HepG2 (cell line): ENCODE data around the gene AUP1. TPM values are rescaled to one million over a fixed set of nuclear protein-coding genes. Genes with fewer than 3 reads are reported as not detected.

Source experiments
- ATAC-seq: fragments of 200-7000 bp; cut with Tn5 transposase; 3 replicates; pipeline ENCODE4 v1.9.1; 2020; ENCODE audit warnings: mild to moderate bottlenecking, moderate library complexity
- BruUV-seq: library from RNA; stranded (reverse); fragments of 400-500 nt; replicated peaks from 2 replicates; lab custom pipeline; 2021; lab: Mats Ljungman, UMichigan
- CTCF ChIA-PET: fragments of 300-600 bp; formaldehyde crosslinking; extraction: SDS; loops from one replicate; lab custom pipeline; 2021; ENCODE audit warnings: low total read pairs, inconsistent platforms, low intra/inter-chr PET ratio; lab: Yijun Ruan, JAX
- POLR2A ChIA-PET: fragments of 350-600 bp; sonication (Branson Sonifier 250); formaldehyde crosslinking; loops from one replicate; lab custom pipeline; 2020; ENCODE audit warnings: antibody characterized with exemption, inconsistent platforms; lab: Yijun Ruan, JAX
- DNase-seq: peaks from one replicate; pipeline ENCODE4 v3.0.0-alpha.2; 2015; ENCODE audit warnings: low spot score
- FAIRE-seq: peaks from 3 replicates; lab custom pipeline; 2011; peaks lifted over from hg19 to GRCh38; lab: Jason Lieb, UNC
- H2AFZ ChIP-seq: one replicate; pipeline ENCODE4 v1.6.1; 2011; ENCODE audit warnings: low read length, inconsistent platforms
- H3K27ac ChIP-seq: fragments of 300-600 bp; 3 replicates; pipeline ENCODE4 v1.8.0; 2011; ENCODE audit warnings: mixed run types, mild to moderate bottlenecking, mixed read lengths, low read length, inconsistent platforms; ENCODE audit not compliant: insufficient read depth; ENCODE audit errors: extremely low read length
- H3K27me3 ChIP-seq, 2 experiments: fragments of 200-600 bp in 1 of 2; 2 replicates in 1 of 2; 3 replicates in 1 of 2; pipeline versions ENCODE4 v1.6.0 to v1.8.0; 2011; ENCODE audit warnings: low read length in 2 of 2, mild to moderate bottlenecking in 2 of 2, moderate library complexity in 2 of 2, inconsistent platforms in 1 of 2; ENCODE audit not compliant: insufficient read depth in 2 of 2, control insufficient read depth in 1 of 2
- H3K36me3 ChIP-seq, 2 experiments: fragments of 200-600 bp in 1 of 2; replicated peaks in 1 of 2; 2 replicates in 1 of 2; 3 replicates in 1 of 2; pipeline versions ENCODE4 v1.5.1 to v1.8.0; 2011; ENCODE audit warnings: low read length in 2 of 2, inconsistent platforms in 1 of 2; ENCODE audit not compliant: insufficient read depth in 2 of 2, control insufficient read depth in 1 of 2
- H3K4me1 ChIP-seq: 2 replicates; pipeline ENCODE4 v1.5.1; 2012; ENCODE audit warnings: low read length, inconsistent platforms; ENCODE audit not compliant: insufficient read depth
- H3K4me2 ChIP-seq: 2 replicates; pipeline ENCODE4 v1.6.0; 2011; ENCODE audit warnings: low read depth, low read length, inconsistent platforms
- H3K4me3 ChIP-seq, 3 experiments: fragments of 200-600 bp in 1 of 3; sonication (generic), shearing (Covaris generic) in 1 of 3; replicated peaks in 1 of 3; 2 replicates each; pipeline ENCODE4 v1.5.1; 2011 to 2016; ENCODE audit warnings: low read length in 3 of 3, inconsistent platforms in 2 of 3, low read depth in 2 of 3, mild to moderate bottlenecking in 2 of 3, control low read depth in 1 of 3, mixed read lengths in 1 of 3; ENCODE audit not compliant: insufficient read depth in 1 of 3
- H3K79me2 ChIP-seq: one replicate; pipeline ENCODE4 v1.6.1; 2011; ENCODE audit warnings: low read length, inconsistent platforms; ENCODE audit not compliant: insufficient read depth
- H3K9ac ChIP-seq: 2 replicates; pipeline ENCODE4 v1.6.0; 2011; ENCODE audit warnings: mild to moderate bottlenecking, low read depth, low read length, inconsistent platforms; ENCODE audit not compliant: insufficient read depth
- H3K9me3 ChIP-seq: 2 replicates; pipeline ENCODE4 v1.5.1; 2012; ENCODE audit warnings: mild to moderate bottlenecking, low read length
- H4K20me1 ChIP-seq: 2 replicates; pipeline ENCODE4 v1.6.0; 2011; ENCODE audit warnings: inconsistent platforms, mild to moderate bottlenecking, low read length, moderate library complexity; ENCODE audit not compliant: insufficient read depth
- KDM5B ChIP-seq: sonication (generic); formaldehyde crosslinking; IDR thresholded peaks from 2 replicates; pipeline ENCODE4 v1.4.0; 2020; ENCODE audit warnings: missing genetic modification reagents, mild to moderate bottlenecking, borderline replicate concordance
- KLF12 ChIP-seq: sonication (generic); formaldehyde crosslinking; IDR thresholded peaks from 2 replicates; pipeline ENCODE4 v1.4.0; 2020; ENCODE audit warnings: missing genetic modification reagents, borderline replicate concordance
- MBNL3 ChIP-seq: fragments of 250-450 bp; sonication (Bioruptor Pico); conservative IDR thresholded peaks from 2 replicates; pipeline ENCODE4 v1.8.0; 2022; ENCODE audit warnings: mild to moderate bottlenecking, inconsistent platforms
- SIX4 ChIP-seq: sonication (generic); formaldehyde crosslinking; IDR thresholded peaks from 2 replicates; pipeline ENCODE4 v1.4.0; 2020; ENCODE audit warnings: missing genetic modification reagents
- SMAD9 ChIP-seq: sonication (generic); formaldehyde crosslinking; IDR thresholded peaks from 2 replicates; pipeline ENCODE4 v1.5.1; 2020; ENCODE audit warnings: mild to moderate bottlenecking, missing genetic modification reagents
- TBX2 ChIP-seq: sonication (generic); formaldehyde crosslinking; IDR thresholded peaks from 2 replicates; pipeline ENCODE4 v1.5.0; 2020; ENCODE audit warnings: missing genetic modification reagents, mild to moderate bottlenecking, borderline replicate concordance
- ZNF180 ChIP-seq: sonication (generic); formaldehyde crosslinking; IDR thresholded peaks from 2 replicates; pipeline ENCODE4 v1.4.0; 2020; ENCODE audit warnings: low read depth, missing genetic modification reagents, borderline replicate concordance
- ZNF678 ChIP-seq: sonication (generic); formaldehyde crosslinking; IDR thresholded peaks from 2 replicates; pipeline ENCODE4 v1.4.0; 2020; ENCODE audit warnings: mild to moderate bottlenecking, missing genetic modification reagents
- WGBS: methylation state at CpG from one replicate; pipeline ENCODE4 v1.1.6; 2017; ENCODE audit warnings: low lambda C conversion rate; 5-methylcytosine and 5-hydroxymethylcytosine counted together
- in situ Hi-C: cut with HindIII; loops from 2 replicates; pipeline ENCODE4 v1.10.0; 2017; ENCODE audit warnings: low pct_unique_long_range_greater_than_20kb; ENCODE audit not compliant: extremely low pct_ligation_motif_present
- intact Hi-C: fragments of 100-400 bp; cut with micrococcal nuclease; formaldehyde crosslinking; loops from one replicate; pipeline ENCODE4 v1.10.0; 2022; ENCODE audit not compliant: unreplicated experiment
- polyA plus RNA-seq, 8 experiments: library from polyadenylated mRNA; depleted of rRNA in 3 of 8; stranded (reverse) in 7 of 8; unstranded in 1 of 8; fragments of >200 nt; fragmentation: Illumina TruSeq in 4 of 8; extraction: Trizol in 4 of 8; gene quantifications; 2 replicates each; pipeline versions ENCODE4 v1.2.1 to v1.2.3, GENCODE V29; 2011 to 2016; ENCODE audit warnings: low read depth in 4 of 8, missing spikeins in 1 of 8, mixed read lengths in 1 of 8; ENCODE audit not compliant: insufficient read depth in 1 of 8
- total RNA-seq, 5 experiments: library from RNA; depleted of rRNA; stranded (reverse); fragments of >200 nt; fragmentation: Illumina TruSeq; extraction: Trizol; gene quantifications; 2 replicates each; pipeline ENCODE4 v1.2.3, GENCODE V29; 2016; ENCODE audit warnings: low read depth in 1 of 5
- TF ChIP-seq, protein P1 (sequence below): sonication (generic); formaldehyde crosslinking; IDR thresholded peaks from 2 replicates; pipeline ENCODE4 v1.4.0; 2020; ENCODE audit warnings: missing genetic modification reagents, mild to moderate bottlenecking, borderline replicate concordance

AUP1 gene
- total and polyA plus RNA-seq, 2 of the 13 experiments (the other 11 are each of a cell fraction or from before 2014, with no cell fraction given) = 174 to 267 TPM

DNA sequence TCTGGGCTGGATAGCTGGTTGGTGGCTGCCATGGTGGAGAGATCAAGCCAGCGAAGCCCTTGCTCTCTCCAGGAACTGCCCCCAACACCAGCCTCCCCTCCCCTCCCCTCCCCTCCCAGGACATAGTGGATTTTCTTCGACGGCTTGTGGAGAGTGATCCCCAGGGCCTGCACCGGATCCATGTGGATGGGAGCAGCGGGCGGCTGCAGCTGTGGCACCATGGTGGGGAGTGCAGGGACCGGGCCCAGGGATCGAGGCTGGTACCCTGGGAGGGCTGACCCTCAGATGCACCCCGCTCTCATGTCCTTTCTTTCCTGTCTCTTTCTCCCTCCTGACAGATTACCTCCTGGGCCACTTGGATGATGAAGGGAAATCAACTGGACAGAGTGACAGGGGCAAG is 39.6 kb downstream of the AUP1 start:
- Histone ChIP-seq H3K9me3 (no peaks in the 10 kb centered on the region), H3K36me3 (peaks cover 35 to 49% of the 10 kb centered on the region in 2 experiments), H4K20me1 (no peaks in the 10 kb centered on the region), H3K9ac (peak overlapping the region; percentile 17; the same call in 1 of the 2 replicates), H3K4me2 (no peak overlapping the region; the same call in 1 of the 2 replicates), H2AFZ (no peak overlapping the region), H3K4me3 (no peak overlapping the region), H3K79me2 (no peaks in the 10 kb centered on the region), H3K4me1 (peaks cover 71% of the 10 kb centered on the region), H3K27ac (peak overlapping the region; percentile 84), H3K27me3 (no peaks in the 10 kb centered on the region)
- BruUV-seq = no TSS peak
- TF ChIP-seq MBNL3 (CRISPR knock-in tag) (no peak), TBX2 (CRISPR knock-in tag) (no peak), SMAD9 (CRISPR knock-in tag) (no peak), KLF12 (CRISPR knock-in tag) (no peak), SIX4 (no peak), ZNF180 (CRISPR knock-in tag) (no peak), ZNF678 (CRISPR knock-in tag) (no peak), KDM5B (CRISPR knock-in tag) (0 out of 2 replicates have a peak, but pooled peaks have one; percentile 2)
- TF ChIP-seq, protein P1, sequence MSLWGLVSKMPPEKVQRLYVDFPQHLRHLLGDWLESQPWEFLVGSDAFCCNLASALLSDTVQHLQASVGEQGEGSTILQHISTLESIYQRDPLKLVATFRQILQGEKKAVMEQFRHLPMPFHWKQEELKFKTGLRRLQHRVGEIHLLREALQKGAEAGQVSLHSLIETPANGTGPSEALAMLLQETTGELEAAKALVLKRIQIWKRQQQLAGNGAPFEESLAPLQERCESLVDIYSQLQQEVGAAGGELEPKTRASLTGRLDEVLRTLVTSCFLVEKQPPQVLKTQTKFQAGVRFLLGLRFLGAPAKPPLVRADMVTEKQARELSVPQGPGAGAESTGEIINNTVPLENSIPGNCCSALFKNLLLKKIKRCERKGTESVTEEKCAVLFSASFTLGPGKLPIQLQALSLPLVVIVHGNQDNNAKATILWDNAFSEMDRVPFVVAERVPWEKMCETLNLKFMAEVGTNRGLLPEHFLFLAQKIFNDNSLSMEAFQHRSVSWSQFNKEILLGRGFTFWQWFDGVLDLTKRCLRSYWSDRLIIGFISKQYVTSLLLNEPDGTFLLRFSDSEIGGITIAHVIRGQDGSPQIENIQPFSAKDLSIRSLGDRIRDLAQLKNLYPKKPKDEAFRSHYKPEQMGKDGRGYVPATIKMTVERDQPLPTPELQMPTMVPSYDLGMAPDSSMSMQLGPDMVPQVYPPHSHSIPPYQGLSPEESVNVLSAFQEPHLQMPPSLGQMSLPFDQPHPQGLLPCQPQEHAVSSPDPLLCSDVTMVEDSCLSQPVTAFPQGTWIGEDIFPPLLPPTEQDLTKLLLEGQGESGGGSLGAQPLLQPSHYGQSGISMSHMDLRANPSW = no peak
- in situ Hi-C loops (no loop called here), intact Hi-C loops (loop anchor here (1.0 to 10.0 kb wide), 2 partner anchors 7 to 1795 kb away; no protein-coding TSS in a partner anchor)
- ChIA-PET CTCF (no interaction called here), POLR2A (interaction anchor here (1.2 to 20.6 kb wide), 10 partner anchors 9 to 60 kb away, joined by 3 to 795 read pairs (median 14); partner anchors contain the start of genes AUP1, DQX1, HTRA2 and LBX2)
- WGBS = 92% methylated on average over 8 of the region's 9 CpGs
- ATAC-seq (no peak), FAIRE-seq (no peak), DNase-seq (no peak)
